IPS-20b (cell line): ENCODE measurements around the gene NRCAM.

Experiments used
- H3K27ac ChIP-seq: one replicate; pipeline ENCODE4 v1.5.1; 2013; ENCODE audit warnings: low read length
- H3K27me3 ChIP-seq: 2 replicates; pipeline ENCODE4 v1.6.1; 2013; ENCODE audit warnings: mild to moderate bottlenecking, low read length, inconsistent platforms; ENCODE audit not compliant: insufficient read depth
- H3K36me3 ChIP-seq: 2 replicates; pipeline ENCODE4 v1.6.1; 2013; ENCODE audit warnings: low read depth, mild to moderate bottlenecking, inconsistent platforms, low read length, moderate library complexity; ENCODE audit not compliant: insufficient read depth
- H3K4me1 ChIP-seq: 2 replicates; pipeline ENCODE4 v1.6.1; 2013; ENCODE audit warnings: mild to moderate bottlenecking, control low read depth, inconsistent platforms, low read length, moderate library complexity; ENCODE audit not compliant: insufficient read depth
- H3K4me3 ChIP-seq: 2 replicates; pipeline ENCODE4 v1.5.1; 2013; ENCODE audit warnings: mild to moderate bottlenecking, low read length, inconsistent platforms
- H3K9ac ChIP-seq: 2 replicates; pipeline ENCODE4 v1.6.1; 2013; ENCODE audit warnings: low read depth, mild to moderate bottlenecking, inconsistent platforms, low read length, moderate library complexity
- H3K9me3 ChIP-seq: 2 replicates; pipeline ENCODE4 v1.6.1; 2013; ENCODE audit warnings: mild to moderate bottlenecking, low read depth, low read length, inconsistent platforms; ENCODE audit not compliant: insufficient read depth

The NRCAM gene

GRCh38 chr7:108248418-108248817 lies 207.8 kb downstream of the NRCAM start:
- no peak overlapping the region for H3K27ac ChIP-seq
- no peaks in the 10 kb centered on the region for H3K36me3 ChIP-seq
- no peak overlapping the region for H3K9ac ChIP-seq
- H3K9me3 ChIP-seq = peaks cover 3% of the 10 kb centered on the region; the same call in 1 of the 2 replicates
- no peak overlapping the region for H3K4me3 ChIP-seq
- no peaks in the 10 kb centered on the region for H3K27me3 ChIP-seq
- peaks cover 7% of the 10 kb centered on the region; the same call in 1 of the 2 replicates for H3K4me1 ChIP-seq

DNA sequence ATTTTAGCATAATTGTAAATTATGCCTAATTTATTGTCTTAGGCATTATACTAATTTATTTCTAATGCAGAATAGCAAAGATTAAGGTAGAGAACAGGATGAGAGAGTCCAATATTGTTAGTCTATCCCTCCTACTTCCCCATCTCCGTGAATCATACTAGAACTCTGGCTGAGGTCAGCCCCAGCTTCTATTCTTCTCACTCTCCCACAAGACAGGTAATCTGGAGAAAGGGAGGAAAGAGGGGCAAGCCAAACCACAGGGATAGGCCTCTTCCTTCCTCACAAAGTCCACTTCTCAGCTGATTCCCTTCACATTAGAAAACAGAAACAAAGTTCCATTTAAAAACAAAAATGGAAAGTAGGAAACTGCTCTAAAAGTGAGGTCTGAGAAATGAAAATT lies 208.6 kb downstream of the NRCAM start:
- no peak overlapping the region for H3K4me3 ChIP-seq
- H3K27ac ChIP-seq = no peak overlapping the region

GRCh38 chr7:108246227-108246837 lies 209.9 kb downstream of the NRCAM start:
- no peak overlapping the region for H3K4me3 ChIP-seq
- H3K4me1 ChIP-seq = peaks cover 7% of the 10 kb centered on the region; the same call in 1 of the 2 replicates

More for the DNA sequence above, 208.6 kb downstream of the NRCAM start:
- Histone ChIP-seq H3K4me1 (peaks cover 7% of the 10 kb centered on the region; the same call in 1 of the 2 replicates), H3K36me3 (no peaks in the 10 kb centered on the region), H3K9me3 (no peaks in the 10 kb centered on the region), H3K9ac (no peak overlapping the region), H3K27me3 (no peaks in the 10 kb centered on the region)

GRCh38 chr7:108245523-108246226 lies 210.6 kb downstream of the NRCAM start:
- Histone ChIP-seq H3K27ac (no peak overlapping the region), H3K9ac (no peak overlapping the region)

More at GRCh38 chr7:108246227-108246837, 209.9 kb downstream of the NRCAM start:
- Histone ChIP-seq H3K27ac (no peak overlapping the region), H3K36me3 (no peaks in the 10 kb centered on the region), H3K27me3 (no peaks in the 10 kb centered on the region), H3K9ac (no peak overlapping the region), H3K9me3 (no peaks in the 10 kb centered on the region)

DNA sequence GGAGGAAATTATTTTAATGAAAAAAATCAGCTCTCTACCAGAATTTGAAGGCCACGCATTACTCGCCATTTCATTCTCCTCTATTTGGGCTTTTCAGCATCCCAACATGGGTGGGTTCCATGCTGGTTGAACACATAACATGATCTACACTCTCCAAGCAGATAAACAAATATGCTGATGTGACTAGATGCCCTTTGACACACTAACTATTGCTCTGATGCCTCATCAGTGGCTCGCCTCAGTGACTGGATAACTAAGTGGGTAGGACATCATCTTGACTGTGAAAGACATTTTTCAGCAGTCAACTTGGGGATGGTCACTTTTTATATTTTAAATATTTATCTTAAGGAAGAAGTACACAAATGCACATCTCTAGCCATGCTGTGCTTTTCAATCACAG lies 212.1 kb downstream of the NRCAM start:
- H3K27ac ChIP-seq = no peak overlapping the region
- no peaks in the 10 kb centered on the region for H3K27me3 ChIP-seq
- peaks cover 18% of the 10 kb centered on the region; the same call in 1 of the 2 replicates for H3K4me1 ChIP-seq
- no peak overlapping the region for H3K4me3 ChIP-seq
- no peaks in the 10 kb centered on the region for H3K9me3 ChIP-seq
- no peak overlapping the region for H3K9ac ChIP-seq
- H3K36me3 ChIP-seq = no peaks in the 10 kb centered on the region

More at GRCh38 chr7:108245523-108246226, 210.6 kb downstream of the NRCAM start:
- no peaks in the 10 kb centered on the region for H3K9me3 ChIP-seq
- H3K36me3 ChIP-seq = no peaks in the 10 kb centered on the region
- peaks cover 7% of the 10 kb centered on the region; the same call in 1 of the 2 replicates for H3K4me1 ChIP-seq
- no peak overlapping the region for H3K4me3 ChIP-seq
- no peaks in the 10 kb centered on the region for H3K27me3 ChIP-seq

GRCh38 chr7:108239501-108240225 lies 216.6 kb downstream of the NRCAM start:
- H3K4me3 ChIP-seq = peak overlapping the region; percentile 7; the same call in 1 of the 2 replicates
- H3K27me3 ChIP-seq = no peaks in the 10 kb centered on the region
- H3K27ac ChIP-seq = no peak overlapping the region
- H3K4me1 ChIP-seq = peaks cover 41% of the 10 kb centered on the region
- no peaks in the 10 kb centered on the region for H3K9me3 ChIP-seq
- no peaks in the 10 kb centered on the region for H3K36me3 ChIP-seq
- no peak overlapping the region for H3K9ac ChIP-seq

DNA sequence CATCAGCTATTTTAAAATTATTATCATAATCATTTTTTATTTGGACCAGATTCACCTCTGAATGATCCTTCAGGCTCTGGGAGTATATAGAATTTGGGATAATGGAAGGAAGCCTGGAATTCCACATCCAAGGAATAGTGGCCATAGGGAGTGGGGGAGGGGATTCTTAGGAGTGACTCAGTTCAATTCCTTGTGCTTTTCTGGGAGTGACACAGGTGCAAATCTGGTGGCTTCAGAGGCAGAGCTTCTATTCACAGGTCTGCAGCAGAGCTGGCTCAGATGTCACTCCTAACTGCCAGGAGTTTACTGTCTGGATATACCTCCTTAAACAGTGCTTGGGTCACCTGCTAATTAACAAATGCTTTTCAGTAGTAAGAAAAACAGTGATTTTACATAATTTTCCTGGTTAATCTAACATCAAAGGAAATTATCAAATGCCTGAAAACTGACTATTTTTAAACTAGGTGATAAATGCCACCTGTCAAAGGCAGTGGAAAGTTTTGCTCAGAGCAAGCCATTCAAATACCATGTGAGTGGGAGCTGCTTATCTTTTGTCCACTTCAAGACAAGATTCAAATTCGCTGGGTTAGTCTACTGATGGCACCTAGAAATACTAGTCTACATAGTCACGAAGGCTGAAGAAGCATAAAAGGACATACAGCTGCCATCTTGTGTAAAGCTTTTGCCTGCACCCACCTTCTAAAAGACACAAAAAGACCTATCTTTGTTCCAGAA lies 219.4 kb downstream of the NRCAM start:
- no peaks in the 10 kb centered on the region for H3K9me3 ChIP-seq
- H3K9ac ChIP-seq = 0 out of 2 replicates have a peak overlapping the region, but pooled peaks have one; percentile 3
- H3K27me3 ChIP-seq = no peaks in the 10 kb centered on the region
- no peak overlapping the region for H3K27ac ChIP-seq
- H3K36me3 ChIP-seq = no peaks in the 10 kb centered on the region
- H3K4me1 ChIP-seq = peaks cover 47% of the 10 kb centered on the region
- H3K4me3 ChIP-seq = no peak overlapping the region

DNA sequence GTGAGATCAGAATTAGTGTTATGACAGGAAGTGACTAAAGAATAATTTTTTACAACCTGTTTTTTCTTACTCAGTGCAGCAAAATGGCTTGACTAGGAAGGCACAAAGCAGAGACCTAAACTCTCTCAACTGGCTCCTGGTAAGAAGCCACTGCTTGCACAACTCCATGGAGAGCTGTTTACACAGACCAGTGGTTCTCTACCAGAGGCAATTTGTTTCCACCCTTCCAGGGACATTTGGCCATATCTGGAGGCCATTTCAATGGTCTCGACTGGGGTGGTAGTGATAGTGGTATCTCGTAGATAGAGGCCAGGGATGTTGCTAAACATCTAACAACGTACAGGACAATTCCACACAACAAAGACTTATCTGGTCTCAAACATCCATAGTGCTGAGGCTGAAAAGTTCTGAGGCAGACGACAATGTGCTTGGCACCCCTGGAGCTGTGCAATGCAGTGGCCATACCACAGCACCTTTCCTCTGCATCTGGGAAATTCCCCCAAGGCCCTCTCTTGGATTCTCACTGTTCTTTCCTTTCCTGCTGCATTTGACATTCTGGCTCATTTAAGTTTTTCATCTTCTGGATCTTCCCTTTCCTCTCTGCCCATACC lies 220.7 kb downstream of the NRCAM start:
- H3K4me1 ChIP-seq = peaks cover 47% of the 10 kb centered on the region
- H3K9ac ChIP-seq = no peak overlapping the region
- no peaks in the 10 kb centered on the region for H3K9me3 ChIP-seq
- no peaks in the 10 kb centered on the region for H3K36me3 ChIP-seq
- no peaks in the 10 kb centered on the region for H3K27me3 ChIP-seq
- H3K4me3 ChIP-seq = no peak overlapping the region
- no peak overlapping the region for H3K27ac ChIP-seq

GRCh38 chr7:108234971-108235450 lies 221.2 kb downstream of the NRCAM start:
- H3K4me1 ChIP-seq = peaks cover 45% of the 10 kb centered on the region
- no peak overlapping the region for H3K9ac ChIP-seq
- no peaks in the 10 kb centered on the region for H3K36me3 ChIP-seq
- no peaks in the 10 kb centered on the region for H3K27me3 ChIP-seq
- H3K27ac ChIP-seq = no peak overlapping the region
- no peaks in the 10 kb centered on the region for H3K9me3 ChIP-seq
- H3K4me3 ChIP-seq = no peak overlapping the region

DNA sequence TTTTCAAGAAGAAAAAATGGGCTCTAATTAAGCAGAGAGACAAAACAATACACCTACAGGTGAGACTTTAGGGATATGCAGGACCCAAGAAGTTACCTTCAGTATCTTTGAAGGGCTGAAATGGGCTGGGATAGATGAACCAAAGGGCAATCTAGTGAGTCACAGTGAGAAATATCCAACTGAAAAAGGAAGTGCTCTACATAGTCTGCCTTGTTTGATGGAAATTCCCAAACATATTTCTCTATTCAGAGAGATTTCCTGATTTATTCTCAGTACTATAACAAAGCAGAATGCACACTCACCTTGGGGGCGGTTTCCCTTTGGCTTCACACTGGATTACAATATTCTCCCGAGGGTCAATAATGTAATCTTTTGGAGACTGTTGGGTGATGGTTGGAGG lies 222.0 kb downstream of the NRCAM start:
- Histone ChIP-seq H3K36me3 (no peaks in the 10 kb centered on the region), H3K27me3 (no peaks in the 10 kb centered on the region), H3K4me1 (peaks cover 37% of the 10 kb centered on the region), H3K9ac (no peak overlapping the region), H3K27ac (no peak overlapping the region), H3K9me3 (no peaks in the 10 kb centered on the region), H3K4me3 (no peak overlapping the region)

DNA sequence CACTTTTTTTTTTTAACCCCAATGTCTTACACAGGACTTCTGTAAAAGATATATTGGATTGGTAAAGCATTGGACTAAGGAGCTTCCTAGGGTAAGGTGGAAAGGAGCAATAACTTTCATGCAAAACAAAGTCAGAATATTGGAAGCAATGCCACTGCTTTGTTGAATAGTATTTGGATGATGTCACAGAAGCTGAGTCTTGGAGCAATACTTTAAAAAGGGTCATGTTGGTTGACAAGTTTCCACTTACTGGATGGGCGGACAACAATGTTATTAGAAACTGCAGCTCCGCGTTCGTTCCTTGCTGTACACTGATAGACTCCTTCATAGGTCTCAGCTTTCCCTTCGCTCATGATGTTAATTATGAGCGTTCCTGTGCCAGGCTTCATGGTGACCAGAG lies 224.2 kb downstream of the NRCAM start:
- H3K9me3 ChIP-seq = no peaks in the 10 kb centered on the region
- no peak overlapping the region for H3K27ac ChIP-seq
- H3K9ac ChIP-seq = no peak overlapping the region
- H3K27me3 ChIP-seq = no peaks in the 10 kb centered on the region
- H3K4me1 ChIP-seq = peaks cover 23% of the 10 kb centered on the region
- H3K4me3 ChIP-seq = no peak overlapping the region
- H3K36me3 ChIP-seq = no peaks in the 10 kb centered on the region
